Stimulated activated CD4-positive, alpha-beta T cell treated with anti-CD3 and anti-CD28 coated beads, Interleukin-1b, Interleukin-23, amount 100 ng/mL, for 48 hours (primary cell): ENCODE results near the gene EPHA2.
A peak's percentile ranks its signal among the peaks of the same experiment; 100 is the strongest.
"Not testable (repeated sequence)": the region's sequence is repeated elsewhere in the genome, so short reads cannot be mapped to it uniquely, and the experiment has no call there.

Source experiments
- DNase-seq: peaks from one replicate; pipeline ENCODE4 v3.0.0-alpha.2; 2020

The EPHA2 gene

DNA sequence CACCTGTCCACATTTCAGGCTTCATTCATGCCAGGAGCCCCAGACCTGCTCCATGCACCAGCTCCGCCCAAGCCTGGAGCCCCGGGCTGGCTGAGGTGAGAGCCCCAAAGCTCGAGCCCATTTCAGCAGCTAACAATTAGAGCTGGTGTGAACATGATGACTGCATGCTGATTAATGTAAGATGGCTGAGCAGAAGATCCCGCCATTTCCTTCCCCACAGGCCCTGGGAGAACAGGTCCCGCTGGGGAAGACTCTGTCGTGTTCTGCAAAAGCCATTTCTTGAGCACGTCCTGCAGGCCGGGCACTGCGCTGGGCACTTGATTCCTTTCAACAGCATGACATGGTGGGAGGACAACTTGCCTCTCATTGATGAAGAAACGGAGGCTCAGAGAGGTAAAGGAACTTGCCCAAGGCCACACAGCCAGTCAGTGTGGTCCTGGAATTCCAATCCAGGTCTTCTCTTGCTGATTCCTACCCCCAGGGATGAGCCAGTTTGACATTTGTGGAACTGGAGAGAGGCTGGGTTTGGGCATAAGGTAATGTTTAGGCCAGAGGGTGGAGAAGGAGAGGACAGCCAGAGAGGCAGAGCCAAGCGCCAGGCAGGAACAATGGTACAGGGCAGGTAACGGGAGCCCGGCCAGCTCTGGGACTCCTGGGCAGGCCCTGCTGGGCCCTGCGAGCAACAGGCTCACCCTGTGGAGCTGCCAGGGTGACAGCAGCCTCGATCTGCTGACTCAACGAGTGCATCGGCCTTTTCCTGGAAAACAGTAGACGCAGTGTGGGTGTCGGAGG lies 28.1 kb upstream of the EPHA2 start:
- DNase-seq = no peak

- DNase-seq = no peak
Observed at GRCh38 chr1:16183179-16183578, 27.3 kb upstream of the EPHA2 start.

- no peak for DNase-seq
Observed at GRCh38 chr1:16181887-16182719, 26.2 kb upstream of the EPHA2 start.

DNA sequence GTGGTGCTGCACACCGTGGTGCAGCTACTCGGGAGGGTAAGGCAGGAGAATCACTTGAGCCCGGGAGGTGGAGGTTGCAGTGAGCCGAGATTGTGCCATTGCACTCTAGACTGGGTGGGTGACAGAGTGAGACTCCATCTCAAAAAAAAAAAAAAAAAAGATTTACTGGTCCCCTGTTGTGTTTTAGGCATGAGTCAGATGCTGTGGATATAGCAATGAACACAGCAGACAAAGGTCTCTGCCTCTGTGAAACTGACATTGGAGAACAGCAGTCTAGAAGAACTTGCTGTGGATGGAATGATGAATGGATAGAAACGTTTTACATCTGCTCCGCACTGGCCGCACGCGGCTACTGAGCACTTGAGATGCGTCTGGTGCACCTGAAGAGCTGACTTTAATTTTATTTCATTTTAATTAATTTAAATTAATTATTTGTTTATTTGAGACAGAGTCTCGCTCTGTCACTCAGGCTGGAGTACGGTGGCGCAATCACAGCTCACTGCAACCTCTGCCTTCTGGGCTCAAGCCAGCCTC lies 24.5 kb upstream of the EPHA2 start:
- DNase-seq = no peak

DNA sequence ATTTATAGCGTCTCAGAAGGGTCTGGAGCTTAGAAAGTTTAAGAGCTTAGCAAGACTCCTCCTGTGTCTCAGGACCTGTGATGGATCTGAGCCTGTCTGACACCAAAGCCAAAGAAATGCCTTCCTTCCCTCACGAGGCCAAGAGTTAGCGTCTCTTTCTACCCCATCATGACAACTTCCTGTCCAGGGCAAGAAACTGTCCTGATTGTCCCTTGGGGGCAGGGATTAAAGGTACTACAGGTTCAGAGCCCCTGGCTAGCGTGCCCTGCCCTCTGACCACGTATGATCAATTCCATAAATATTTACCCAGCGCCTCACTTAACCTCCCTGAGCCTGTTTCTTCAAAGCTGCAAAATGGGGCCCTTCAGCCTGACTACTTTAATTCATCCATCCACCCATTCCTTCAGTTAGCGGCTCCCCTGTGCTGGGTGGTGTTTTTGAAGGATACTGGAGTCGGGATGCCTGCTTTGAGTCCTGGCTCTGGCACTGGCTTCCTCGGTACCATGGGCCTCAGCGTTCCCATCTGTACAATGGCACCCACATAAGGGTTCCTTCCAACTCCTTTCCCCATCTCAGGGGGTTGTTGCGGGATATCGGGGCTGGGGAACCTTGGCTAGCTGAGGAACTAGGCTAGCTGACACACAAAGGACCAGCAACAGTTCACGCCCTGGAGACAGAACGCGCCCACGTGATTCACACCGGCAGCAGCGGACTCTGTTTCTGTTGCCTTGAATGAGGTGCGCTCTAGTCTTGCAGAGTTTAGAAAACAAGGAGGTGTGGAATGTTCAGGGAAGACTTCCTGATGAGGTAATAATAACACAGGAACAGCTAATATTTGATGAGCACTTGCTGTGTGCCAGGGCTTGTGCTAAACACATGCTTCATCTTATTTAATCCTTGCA lies 23.0 kb upstream of the EPHA2 start:
- DNase-seq = no peak

DNA sequence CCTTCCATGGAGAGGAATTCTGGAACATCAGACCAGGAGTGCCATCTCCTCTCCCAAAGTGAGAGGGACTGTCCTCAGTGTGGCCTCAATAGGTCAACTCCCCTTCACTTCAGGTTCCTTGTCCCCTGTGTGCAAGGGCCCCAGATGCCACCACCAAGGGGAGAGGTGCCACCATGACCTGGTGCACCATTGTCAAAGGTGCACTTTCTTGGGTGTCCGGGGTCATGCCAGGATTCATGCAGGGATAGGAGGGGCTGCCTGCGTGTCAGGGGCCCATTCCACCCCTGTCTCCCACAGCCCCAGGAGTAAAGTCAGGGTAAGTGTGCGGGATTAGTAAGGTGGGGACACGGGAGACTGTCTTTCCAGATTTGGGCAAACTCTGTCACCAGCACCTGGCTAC lies 21.4 kb upstream of the EPHA2 start:
- DNase-seq = no peak

- no peak for DNase-seq
Observed at GRCh38 chr1:16176653-16177052, 20.8 kb upstream of the EPHA2 start.

DNA sequence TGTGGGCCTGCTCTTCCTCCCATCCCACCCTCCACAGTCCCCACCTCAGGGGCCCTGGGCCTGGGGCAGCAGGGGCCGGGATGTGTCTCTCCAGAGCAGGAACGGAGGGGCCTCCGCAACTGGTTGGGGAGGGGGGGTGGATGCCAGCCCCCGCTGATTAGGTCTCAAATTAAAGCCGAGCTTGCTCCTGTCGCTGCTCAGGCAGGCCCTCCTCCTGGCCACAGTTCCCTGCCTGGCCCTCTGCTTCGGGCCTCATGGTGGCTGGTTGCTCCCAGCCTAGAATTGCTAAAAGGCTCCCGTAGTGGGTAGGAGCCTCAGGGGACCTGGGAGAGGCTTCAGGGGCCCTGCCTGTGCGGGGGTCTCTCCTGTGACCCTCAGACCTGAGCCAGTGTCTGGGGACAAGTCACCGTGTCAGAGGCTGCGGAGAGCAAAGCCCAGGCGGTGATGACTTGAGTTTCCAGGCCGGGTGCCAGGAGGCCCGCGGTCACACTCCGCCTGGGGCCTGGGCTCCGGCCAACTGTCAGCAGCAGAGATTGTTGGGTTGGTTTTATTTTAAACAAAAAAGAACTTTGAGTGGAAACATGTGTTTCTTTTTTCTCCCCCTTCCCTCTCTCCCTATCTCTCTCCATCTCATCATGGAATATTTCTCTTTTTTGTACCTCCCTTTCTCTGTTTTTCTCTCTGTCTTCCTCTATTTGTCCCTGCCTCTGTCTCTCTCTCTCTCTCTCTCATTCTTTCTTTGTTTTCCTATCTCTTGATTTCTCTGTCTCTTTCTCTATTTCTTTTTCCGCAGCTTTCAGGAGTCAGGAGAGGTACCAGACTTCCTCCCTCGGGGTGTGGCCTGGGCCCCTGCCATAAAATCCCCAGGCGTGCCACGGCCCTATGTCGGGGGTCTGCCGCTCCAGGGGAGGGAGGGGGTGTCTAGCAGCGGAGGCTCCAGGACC lies 20.0 kb upstream of the EPHA2 start:
- no peak for DNase-seq

DNA sequence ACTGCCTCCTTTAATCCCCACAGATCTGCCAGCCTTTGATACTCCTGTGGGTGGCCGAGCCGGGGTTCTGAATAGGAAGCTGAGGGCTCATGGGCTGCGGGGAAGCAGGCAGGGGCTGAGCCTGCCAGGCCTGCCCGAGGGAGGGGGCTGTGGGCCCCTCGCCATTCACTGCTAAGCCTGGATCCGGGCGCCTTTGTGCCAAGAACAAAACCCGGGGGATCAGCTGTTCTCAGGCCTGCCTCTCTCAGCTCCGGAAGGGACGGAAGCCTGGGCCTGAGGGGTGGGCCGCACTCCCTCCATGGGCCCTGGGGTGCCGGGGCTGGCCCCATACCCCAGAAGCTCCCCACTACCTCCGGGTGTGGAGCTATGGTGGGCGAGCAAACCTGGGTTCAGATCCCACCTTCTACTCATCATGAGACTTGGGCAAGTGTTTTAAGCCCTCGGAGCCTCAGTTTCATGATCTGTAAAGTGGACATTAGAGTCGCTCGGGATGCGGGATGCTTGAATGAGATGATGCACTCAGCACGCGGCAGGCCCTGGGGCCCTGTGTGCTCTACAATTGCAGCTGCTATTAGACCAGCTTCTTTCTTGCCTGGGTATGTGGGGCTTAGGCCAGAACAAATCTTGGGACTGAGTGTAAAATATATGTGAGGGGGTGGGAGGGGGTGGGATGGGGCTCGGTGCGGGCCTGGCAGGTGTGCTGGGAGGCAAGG lies 19.2 kb upstream of the EPHA2 start:
- no peak for DNase-seq

DNA sequence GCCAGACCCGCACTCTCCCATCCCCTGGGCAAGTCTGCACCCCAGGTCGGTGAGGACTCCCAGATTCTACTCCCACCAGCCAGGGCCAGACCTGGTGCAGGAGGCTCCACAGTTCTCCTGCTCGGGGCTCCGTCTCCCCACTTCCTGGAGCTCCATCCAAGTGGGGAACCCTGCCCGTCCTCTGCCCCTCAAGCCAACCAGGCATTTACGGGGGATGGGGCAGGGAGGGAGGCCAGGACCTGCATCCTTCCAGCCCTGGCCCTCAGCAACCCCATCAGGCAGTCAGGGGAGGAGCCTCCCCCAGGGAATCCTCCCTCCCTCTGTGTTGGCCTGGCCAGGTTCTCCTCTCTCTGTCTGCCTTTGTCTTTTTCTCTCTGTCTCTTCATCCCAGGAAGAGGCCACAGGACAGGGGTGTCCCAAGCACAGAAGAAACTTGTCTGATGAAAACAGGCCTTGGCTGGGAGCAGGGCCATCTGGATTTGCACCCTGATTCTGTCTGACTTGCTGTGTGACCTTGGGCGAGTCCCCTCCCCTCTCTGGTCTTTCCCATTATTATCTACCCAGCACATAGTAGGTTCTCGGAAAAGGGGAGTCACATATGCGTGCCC lies 18.5 kb upstream of the EPHA2 start:
- DNase-seq = no peak

- no peak for DNase-seq
Observed at GRCh38 chr1:16173447-16174260, 17.8 kb upstream of the EPHA2 start.

DNA sequence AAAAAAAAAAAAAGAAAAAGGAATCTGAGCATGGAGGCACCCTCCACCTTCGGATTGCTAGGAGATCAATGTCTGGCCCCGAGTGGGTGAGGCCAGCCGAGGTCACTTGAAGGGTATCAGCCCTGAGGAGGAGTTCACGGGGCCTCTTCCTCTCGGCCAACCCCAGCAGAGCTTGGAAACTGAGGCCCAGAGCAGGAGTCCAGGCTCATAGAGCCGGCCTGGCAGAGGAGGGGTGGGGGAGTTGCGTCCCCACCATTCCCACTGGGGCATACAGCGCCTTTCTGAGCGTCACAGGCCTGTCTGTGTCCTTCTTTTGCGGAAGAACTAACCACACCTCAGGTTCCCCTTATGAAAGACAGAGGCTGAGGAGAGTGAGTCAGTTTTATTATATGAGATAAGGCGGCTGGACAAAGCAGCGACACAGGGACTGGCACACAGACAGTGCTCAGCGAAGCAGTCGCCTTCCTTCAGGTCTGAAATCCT lies 17.1 kb upstream of the EPHA2 start:
- no peak for DNase-seq

DNA sequence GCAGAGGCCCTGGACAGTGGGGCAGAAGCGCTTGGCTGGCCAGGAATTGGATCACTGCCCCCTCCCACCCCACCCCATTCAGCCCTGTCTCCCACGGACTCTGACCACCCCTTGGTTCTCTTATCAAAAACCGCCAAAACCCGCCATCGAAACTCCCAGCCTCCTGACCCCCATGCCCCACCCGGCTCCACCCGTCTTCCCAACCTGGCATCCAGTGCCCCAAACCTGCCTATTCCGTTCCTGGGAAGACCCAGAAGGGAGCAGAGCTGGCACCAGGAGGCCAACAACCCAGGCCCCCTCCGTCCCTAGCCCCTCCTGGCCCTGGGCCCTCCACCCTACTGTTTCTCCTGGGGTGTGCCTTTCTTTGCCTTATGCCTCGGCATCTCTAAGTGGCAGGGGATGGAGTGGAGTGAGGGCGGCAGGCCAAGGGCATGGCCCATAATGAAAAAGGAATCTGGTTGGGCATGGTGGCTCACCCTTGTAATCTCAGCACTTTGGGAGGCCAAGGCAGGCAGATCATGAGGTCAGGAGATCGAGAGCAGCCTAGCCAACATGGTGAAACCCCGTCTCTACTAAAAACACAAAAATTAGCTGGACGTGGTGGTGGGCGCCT lies 16.5 kb upstream of the EPHA2 start:
- no peak for DNase-seq

- no peak for DNase-seq
Observed at GRCh38 chr1:16171314-16172151, 15.7 kb upstream of the EPHA2 start.

DNA sequence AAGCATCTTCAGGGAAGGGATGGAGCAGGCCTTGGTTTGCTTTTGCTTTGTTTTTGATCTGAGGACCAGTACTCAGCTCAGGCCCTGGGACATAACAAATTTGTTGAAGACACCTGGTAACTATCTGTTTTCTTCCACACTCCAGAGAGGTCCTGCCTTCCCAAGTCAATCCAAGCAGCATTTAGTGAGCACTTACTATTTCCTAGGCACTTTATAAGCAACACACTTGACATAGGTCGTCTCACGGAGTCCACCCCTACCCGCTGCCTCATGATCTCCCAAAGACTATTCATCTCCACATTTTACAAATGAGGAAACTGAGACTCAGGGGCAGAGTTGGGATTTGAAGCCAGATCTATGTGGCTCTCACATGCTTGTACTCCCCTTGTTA lies 14.4 kb upstream of the EPHA2 start:
- DNase-seq = no peak

DNA sequence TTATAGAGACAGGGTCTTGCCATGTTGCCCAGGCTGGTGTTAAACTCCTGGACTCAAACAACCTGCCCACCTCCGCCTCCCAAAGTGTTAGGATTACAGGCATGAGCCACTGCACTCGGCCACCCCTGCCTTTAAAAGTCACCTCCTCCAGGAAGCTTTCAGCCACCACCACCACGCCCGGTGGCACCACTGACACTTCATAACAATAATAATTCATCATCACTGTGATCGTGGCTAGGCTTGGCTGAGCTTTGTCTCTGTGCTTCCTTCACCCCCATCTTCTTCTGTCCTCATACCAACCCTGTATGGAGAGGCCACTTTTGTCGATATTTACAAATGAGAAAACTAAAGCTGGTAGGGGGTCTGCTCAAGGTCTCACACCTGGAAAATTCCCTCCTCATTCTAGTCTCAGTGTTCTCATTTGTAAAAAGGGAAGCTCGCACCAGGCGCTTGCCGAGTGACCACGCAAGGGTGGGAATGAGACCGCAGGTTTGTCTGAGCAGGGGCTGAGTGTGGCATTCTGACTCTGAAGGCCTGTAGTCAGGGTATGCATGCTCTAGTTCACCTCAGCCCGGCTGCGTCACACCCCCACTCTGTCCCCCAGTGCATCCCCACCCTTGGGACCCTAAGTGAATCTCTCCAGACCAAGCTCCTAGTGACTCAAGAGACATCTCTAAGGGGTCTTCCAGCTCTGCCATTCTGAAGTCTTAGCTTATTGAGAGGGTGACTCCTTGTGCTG lies 12.9 kb upstream of the EPHA2 start:
- peak; percentile 30 for DNase-seq

- not testable (repeated sequence) for DNase-seq
Observed at GRCh38 chr1:16168144-16168495, 12.3 kb upstream of the EPHA2 start.
